TTC549 (cell line): Measurements from ENCODE around the gene ARHGEF26.

Source experiments
- FAIRE-seq: peaks from 2 replicates; lab custom pipeline; 2012; peaks lifted over from hg19 to GRCh38; lab: Jason Lieb, UNC

ARHGEF26 gene

GRCh38 chr3:154152741-154153140 is 31.6 kb downstream of the ARHGEF26 start:
- no peak for FAIRE-seq

DNA sequence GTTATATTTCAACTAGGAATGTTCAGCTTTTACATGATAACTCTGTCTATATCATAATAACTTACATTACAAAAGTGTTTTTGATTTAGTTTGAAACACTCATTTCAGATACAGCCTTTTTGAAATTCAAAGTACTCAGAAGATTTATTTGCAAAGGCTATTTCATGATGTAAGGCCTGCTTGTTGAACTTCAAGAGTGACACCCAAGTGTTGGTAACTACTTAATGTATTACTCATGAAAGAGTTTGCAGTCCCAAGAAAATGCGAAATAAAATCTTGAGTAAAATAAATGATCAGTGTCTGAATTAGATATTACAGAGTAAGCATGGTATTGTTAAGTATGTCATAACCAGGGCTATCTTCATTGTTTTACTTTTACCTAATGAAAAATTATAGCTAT is 35.3 kb downstream of the ARHGEF26 start:
- no peak for FAIRE-seq

DNA sequence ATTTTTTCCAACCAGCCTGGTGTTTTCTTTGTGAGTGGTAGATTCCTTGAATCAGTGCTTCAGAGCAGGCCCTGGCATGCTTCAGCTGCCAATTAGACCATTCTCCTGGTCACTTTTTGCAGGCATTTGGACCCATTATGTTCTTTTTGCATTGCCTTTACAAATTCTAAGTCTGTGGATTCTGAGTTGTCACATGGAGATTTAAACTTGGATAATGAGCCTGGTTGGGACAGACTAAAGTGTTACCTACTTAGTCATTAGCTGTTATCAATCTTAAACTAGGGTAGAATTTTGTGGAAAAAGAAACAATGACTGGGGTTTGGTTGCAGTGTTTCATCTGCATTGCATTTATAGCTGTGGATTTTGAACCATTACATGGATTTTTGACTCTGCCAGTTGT is 40.6 kb downstream of the ARHGEF26 start:
- no peak for FAIRE-seq

GRCh38 chr3:154164387-154164786 is 43.2 kb downstream of the ARHGEF26 start:
- FAIRE-seq, result no peak

DNA sequence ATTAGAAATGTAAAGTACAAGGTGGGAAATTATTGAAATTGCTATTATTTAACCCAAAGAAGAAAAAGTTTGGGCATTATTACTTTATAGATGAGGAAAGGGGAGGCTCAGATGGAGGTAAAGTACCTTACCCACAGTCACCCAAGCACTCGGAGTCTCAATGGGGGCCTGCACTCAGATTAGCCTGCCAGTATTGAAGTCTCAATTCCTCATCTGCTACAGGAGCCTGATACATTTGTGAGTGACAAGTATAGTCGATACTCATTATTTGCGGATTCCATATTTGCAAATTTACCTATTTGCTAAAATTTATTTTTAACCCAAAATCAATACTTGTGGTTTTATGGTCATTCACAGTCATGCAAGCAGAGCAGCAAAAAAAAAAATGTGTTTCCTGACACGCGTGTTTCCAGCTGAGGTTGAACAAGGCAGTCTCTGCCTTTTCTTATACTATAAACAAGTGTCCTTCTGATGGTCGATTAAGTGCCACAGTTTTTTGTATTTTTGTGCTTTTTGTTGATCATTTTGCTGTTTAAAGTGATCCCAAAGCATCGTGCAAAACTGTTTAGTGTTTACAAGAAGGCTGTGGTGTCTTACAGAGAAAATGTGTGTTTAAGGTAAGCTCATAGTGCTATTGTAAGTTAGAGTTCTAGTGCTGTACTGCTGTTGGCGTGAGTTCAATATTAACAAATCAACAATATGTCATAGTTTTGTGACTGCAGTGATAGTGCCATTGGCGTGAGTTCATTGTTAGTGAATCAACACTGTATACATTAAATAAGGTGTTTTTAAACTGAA is 48.0 kb downstream of the ARHGEF26 start:
- FAIRE-seq, result no peak

- no peak for FAIRE-seq
Measured at GRCh38 chr3:154169796-154170110, 48.6 kb downstream of the ARHGEF26 start.

DNA sequence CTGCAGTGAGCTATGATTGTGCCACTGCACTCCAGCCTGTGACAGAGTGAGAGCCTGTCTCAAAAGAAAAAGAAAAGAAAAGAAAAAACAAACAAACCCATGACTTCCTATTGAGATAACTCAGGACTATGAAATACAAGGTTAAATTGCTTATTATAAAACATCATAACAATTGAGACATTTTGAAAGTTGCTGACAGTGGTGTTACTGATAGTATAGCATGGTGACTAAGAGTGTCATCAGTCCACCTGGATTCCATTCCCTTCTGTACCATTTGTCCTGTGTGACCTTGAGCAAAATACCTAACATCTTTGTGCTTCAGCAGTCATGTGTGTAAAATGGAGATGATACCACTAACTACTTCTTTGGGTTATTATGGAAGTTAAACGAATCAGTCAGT is 49.1 kb downstream of the ARHGEF26 start:
- no peak for FAIRE-seq

- no peak for FAIRE-seq
Measured at GRCh38 chr3:154175041-154175440, 53.9 kb downstream of the ARHGEF26 start.

DNA sequence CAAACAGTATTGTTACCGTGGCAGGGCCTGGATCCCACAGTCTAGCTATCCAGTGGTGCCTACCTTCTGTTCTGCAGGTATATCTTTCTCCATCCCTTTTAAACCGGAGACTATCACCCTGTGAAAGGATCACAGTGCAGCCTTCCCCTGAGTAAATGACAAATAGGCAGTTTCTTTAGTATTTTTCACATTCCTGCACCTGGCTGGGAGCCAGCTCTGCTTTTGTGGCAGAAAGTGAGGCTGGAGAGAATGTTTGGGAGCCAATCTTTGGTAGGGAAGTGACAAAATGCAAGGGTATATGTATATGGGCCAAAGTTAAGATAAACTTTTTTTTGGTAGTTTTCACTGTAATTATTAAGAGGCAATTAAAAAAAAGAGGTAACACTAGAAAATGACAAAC is 54.8 kb downstream of the ARHGEF26 start:
- FAIRE-seq, result no peak

GRCh38 chr3:154177406-154177805 is 56.2 kb downstream of the ARHGEF26 start:
- no peak for FAIRE-seq

DNA sequence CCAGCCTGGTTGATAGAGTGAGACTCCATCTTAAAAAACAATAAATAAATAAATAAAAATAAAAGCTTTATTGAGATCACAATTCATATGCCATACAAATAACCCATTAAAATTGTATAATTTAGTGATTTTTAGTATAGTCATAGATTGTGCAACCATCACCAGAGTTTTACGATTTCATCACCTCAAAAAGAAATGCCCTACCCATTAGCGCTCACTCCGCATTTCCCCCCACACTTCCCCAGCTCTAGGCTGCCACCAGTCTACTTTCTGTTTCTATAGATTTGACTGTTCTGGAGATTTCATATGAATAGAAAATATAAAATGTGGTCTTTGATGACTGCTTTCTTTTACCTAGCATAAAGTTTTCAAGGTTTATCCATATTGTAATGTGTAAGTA is 57.0 kb downstream of the ARHGEF26 start:
- FAIRE-seq, result no peak

- FAIRE-seq, result no peak
Measured at GRCh38 chr3:154180836-154181691, 59.9 kb downstream of the ARHGEF26 start.

DNA sequence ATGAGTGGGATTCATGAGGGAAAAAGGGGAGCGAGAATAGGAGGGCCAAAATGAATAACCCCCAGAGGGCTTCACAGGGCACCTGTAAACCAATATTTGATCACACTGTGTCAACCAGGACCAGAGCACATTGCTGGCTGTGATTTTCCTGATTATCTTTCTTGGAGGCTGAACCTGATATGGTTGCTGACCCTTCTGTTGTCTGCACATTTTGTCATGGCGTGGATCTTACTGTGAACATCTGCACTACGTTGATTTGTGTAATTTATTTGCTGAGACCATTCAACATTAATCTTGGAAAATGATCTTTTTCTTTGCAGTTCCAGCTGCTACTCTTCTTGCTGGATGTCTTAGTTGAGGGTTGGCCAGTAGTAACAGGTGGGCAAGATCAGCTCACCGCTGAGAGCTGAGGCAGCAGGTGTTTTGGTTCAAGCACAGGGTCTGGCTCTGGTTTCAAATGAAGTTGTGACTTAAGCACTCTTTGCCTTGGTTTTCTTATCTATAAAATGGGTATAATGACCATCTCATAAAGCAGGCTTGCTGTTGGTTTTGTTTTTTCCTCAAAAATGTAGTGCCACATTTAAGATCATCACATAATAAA is 61.2 kb downstream of the ARHGEF26 start:
- no peak for FAIRE-seq

- no peak for FAIRE-seq
Measured at GRCh38 chr3:154182975-154183374, 61.8 kb downstream of the ARHGEF26 start.

DNA sequence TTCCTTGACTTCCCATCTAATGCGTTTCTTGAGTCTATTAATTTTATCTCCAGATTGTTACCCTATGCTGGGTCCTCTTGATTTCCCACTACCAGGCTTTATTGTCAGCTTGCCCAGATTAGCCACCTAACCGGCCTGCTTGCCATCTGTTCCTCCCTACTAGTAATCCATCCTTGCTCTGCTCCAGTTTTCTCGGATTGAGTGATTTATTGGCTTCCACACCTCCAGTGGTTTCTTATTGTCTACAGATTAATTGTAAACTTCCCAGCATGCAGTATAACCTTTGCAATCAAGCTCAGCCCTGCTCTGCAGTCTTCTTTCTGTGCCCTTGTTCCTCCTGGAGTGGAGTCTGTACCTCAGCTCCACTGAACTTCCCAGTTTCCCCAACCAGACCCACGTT is 63.4 kb downstream of the ARHGEF26 start:
- FAIRE-seq, result no peak

- no peak for FAIRE-seq
Measured at GRCh38 chr3:154188437-154188836, 67.2 kb downstream of the ARHGEF26 start.

- FAIRE-seq, result no peak
Measured at GRCh38 chr3:154188846-154189245, 67.7 kb downstream of the ARHGEF26 start.

GRCh38 chr3:154191520-154191919 is 70.3 kb downstream of the ARHGEF26 start:
- no peak for FAIRE-seq

DNA sequence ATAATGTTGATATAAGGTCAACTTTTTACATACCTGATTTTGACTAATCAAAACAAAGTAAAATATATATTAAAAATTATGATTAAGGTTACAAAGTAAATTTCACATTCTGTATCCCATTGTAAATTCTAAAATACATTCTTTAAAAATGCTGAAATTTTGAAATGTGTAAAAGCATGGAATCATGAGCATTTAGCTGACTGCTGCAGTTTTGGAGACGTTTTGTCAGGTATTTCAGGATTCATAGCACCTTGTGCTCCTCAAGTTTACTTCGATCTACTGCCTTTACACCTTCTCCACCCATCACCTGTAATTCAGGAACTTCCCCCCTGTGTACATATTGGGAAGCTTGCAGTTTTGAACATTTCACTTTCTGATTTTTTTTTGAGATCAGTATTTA is 71.0 kb downstream of the ARHGEF26 start:
- FAIRE-seq, result no peak

GRCh38 chr3:154193000-154193615 is 71.9 kb downstream of the ARHGEF26 start:
- FAIRE-seq, result no peak

DNA sequence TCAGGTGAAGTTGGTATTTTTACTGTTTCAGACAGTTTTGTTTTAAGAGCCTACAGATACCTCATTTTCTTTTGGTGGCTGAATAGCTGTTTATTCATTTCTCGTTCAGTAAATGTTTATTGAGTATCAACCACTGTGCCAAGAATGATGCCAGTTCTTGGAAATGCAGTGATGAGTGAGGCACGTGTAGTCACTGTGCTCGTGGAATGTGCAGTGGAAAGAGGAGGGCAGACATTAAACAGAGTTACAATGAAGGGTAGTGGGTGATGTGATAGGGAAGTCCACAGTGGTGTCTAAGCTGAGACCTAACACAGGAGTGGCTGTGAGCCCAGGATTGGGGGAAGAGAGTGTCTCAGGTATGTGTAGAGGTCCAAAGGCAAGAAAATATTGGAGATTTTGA is 73.7 kb downstream of the ARHGEF26 start:
- no peak for FAIRE-seq

DNA sequence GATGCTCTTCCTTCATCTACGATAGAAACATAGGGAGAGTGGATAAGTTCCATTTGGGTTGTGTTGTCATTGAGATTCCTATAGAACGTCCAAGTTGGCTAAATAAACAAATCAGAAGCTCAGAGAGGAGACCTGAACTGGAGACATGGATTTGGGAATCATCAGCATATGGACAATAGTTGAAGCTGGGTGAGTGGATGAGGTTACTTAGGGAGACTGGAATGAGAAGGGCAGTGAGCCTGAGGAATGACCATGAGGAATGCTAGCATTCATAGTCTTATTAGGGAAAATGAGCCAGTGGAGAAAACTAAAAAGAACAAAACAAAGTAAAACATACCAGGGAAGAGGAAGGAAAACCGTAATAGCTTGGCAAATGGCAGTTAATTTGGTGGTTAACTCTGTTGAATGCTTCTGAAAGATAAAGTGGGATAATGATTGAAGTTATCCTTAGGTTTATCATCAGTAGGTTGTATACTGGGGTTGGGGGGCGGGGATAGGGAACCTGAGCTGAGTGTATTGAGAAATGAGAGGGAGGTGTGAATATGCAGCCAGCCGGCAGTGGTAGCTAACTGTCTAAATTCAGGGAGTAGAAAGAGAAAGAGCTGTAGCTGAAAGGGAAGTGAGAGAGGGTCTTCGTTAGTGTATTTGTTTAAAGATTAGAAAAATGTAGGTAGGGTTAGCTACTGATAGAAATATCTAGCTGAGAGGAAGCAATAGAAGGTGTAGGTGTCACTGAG is 74.6 kb downstream of the ARHGEF26 start:
- no peak for FAIRE-seq
